Stimulated activated CD4-positive, alpha-beta T cell treated with anti-CD3 and anti-CD28 coated beads, Interleukin-2, amount 100 ng/mL, for 48 hours (primary cell): ENCODE data around the gene SHC3.

ENCODE experiments used
- DNase-seq, 2 donors: peaks; one replicate each; pipeline ENCODE4 v3.0.0-alpha.2; 2020

The SHC3 gene

DNA sequence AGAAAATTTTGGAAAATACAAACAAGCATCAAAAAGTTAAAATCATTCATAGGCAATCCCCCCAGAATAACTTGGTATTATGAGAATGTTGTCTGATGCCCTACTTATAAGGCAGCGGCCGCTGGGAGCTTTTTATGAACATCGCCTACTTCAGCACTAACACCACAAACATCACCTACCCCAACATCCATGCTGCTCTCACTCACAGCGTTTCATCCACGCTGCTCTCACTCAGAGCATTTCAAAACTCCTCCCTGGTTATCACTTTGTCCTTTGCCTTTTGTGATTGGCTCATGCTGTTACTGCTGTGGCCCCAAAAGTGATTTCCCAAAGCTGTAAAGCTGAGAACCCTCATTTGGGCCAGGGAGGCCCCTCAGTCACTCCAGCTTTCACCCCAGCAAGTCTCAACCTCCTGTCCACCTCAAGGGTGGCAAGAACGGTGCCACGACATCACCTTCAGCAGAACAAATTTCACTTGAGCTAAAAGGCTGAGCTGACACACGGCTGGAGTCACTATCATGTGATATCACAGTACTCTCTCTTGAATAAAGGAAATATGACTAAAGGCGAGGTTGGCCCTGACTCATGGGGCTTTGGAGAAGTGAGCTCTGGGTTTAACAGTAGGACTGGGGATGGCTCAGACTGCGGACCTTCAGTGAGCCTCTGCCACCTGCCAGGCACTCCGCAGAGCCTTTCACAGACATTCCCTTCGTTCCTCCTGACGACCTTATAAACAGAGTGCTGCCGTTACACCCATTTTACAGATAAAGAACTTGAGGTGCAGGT lies 25.2 kb downstream of the SHC3 start:
- DNase-seq: peak in 1 of 2 donors; percentile 20

DNA sequence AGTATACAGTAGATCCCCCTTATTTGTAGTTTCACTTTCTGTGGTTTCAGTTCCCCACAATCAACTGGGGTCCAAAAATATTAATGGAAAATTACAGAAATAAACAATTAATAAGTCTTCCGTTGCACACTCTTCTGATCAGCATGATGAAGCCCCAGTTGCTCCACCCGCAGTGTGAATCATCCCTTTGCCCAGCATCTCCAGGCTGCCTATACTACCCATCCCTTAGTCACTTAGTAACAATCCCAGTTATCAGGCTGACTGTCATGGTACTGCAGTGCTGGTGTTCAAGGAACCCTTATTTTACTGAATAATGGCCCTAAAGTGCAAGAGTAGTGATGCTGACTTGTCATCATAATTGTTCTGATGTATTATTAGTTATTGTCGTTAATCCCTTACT lies 28.9 kb downstream of the SHC3 start:
- DNase-seq: no peak

DNA sequence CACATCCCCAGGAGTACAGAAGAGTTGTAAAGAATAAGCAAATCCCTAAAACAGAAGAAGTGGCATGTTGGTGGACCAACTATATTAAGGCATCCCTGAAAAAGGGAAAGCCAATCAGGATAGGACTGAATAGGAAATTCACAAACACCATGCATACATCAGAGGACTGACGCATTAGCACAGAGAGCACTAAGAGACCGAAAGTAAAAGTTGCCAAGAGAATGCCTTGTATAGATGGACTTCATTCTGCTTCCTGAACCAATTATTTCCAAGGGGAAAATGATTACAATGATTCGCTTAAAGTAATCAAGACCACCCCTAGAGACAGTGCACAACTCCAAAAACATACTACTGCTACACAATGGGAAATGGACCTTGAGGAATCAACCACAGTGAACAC lies 33.5 kb downstream of the SHC3 start:
- no peak for DNase-seq

DNA sequence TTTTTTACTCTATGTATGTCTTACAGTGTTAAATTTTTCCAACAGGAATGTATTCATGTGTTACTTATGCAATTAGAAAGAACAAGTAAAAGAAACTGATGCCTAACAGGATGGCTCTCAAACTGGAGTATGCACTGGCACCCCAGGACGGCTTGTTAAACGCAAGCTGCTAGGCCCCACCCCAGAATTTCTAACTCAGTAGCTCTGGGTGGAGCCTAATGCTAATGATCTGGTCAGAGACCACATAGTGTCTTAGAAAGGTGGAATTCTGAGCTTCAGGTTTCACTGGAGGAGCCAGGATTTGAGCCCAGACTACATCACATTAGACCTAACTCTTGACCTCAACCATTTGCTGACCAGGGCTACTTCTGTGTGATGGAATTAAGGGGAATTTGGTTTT lies 34.4 kb downstream of the SHC3 start:
- no peak for DNase-seq

DNA sequence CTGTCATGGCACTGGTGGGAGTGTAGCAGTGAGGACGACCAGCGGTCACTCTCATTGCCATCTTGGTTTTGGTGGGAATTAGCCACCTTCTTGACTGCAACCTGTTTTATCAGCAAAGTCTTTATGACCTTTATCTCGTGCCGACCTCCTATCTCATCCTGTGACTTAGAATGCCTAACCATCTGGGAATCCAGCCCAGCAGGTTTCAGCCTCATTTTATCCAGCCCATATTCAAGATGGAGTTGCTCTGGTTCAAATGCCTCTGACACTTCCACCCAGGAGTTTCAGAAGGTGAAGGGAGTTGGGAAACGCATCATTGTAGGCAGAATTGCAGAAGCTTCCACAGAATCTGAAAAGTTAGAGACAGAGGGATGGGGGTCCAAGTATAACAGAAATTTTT lies 35.4 kb downstream of the SHC3 start:
- no peak for DNase-seq

DNA sequence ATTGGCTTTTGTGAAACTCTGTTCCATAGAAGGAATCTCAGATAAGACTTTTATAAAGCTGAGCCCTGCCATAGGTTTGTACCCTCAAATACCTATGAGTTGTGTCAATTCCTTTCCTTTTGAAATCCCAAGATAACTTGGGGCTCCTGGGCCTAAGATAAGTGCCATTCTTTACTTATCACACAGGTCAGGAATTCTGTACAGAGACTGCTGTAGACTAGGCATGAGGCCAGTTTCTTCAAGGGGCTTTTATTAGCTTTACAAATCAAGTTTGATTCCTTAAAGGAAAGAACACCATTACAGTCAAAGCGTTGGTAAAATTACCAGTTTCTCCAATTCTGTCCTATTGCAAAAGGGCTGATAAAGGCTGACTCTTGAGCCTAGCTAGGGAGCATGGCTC lies 39.2 kb downstream of the SHC3 start:
- DNase-seq: no peak

DNA sequence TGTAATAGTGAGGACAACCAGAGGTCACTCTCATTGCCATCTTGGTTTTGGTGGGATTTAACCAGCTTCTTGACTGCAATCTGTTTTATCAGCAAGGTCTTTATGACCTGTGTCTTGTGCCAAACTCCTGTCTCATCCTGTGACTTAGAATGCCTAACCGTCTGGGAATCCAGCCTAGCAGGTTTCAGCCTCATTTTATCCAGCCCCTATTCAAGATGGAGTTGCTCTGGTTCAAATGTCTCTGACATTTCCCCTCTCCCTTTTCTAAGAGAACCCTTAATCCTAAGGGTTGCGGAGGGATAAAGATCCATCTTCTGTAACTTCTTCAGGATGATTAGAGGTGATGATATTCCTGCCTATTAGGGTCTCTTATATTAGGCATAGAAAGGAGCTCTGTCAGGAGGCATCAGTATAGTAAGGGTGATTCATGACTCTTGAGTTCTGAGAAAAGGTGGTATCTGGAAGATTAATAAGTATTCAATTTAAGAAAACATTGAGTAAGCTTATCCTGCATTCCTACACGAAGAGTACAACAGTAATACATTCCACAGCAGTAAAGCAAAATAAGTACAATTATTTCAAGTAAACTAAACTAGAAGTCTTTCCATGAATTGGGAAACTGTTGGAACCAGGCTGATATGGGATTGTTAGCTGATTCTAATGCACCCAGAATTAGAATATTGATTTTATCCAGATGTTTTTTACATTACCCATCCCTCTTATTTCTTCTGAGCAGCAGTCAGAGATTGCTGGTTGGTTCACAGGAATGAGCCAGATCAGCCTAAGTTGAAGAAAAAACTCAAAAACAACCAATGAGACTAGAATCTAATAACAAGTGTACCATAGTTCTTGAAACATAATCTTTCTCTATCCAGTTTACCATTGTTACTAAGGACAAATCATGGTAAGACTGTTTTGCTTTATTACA lies 39.9 kb downstream of the SHC3 start:
- no peak for DNase-seq

DNA sequence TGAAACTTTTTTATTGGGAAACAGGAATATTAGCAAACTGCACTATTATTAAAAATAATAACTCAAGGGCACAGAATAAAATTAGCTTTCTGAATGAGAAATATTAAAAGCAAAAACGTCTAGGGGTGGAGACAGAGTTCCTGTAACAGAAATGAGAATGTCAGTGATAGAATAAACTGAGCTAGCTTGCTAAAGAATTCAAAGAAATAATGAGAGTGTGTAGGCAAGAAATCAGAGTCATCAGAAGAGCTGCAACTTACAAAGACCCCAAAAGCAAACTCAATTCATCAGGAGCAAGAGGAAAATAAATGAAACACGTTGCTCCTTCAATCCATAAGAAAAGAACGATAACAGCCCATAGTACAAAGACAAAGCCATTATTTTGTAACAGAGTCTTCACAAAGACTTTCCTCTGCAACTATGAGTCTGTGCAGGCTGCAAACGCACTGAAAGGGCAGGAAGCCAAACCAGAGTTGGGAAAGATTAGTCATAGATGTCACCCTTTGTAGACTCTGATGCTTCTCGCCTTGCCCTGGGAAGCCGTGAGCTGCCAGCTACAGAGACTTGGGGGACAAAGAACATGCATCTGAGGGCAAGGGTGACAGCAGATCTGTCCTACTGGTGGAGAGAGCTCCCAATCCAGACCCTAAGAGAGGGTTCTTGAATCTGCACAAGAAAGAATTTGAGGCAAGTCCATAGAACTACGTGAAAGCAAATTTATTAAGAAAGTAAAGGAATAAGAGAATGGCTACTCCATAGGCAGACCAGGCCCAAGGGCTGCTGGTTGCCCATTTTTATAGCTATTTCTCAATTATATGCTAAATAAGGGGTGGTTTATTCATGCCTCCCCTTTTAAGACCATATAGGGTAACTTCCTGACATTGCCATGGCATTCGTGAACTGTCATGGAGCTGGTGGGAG lies 40.8 kb downstream of the SHC3 start:
- DNase-seq: peak in 1 of 2 donors; percentile 9

DNA sequence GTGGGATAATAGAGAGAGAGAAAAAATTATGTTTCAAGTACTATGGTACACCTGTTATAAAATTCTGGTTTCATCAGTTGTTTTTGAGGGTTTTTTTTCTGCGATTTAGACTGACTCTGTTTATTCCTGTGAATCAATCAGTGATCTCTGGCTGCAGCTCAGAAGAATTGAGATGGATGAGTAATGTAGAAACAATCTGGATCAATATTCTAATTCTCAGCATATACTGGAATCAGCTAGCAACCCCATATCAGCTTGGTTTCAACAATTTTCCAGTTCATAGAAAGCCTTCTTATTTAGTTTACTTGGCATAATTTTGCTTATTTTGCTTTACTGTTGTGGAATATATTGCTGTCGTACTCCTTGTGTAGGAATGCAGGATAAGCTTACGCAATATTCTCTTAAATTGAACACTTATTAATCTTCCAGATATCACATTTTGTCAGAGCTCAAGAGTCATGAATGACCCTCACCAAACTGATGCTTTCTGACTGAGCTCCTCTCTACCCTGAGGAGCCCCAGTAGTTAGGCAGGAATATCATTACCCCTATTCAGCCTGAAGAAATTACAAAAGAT lies 42.9 kb downstream of the SHC3 start:
- DNase-seq: no peak

DNA sequence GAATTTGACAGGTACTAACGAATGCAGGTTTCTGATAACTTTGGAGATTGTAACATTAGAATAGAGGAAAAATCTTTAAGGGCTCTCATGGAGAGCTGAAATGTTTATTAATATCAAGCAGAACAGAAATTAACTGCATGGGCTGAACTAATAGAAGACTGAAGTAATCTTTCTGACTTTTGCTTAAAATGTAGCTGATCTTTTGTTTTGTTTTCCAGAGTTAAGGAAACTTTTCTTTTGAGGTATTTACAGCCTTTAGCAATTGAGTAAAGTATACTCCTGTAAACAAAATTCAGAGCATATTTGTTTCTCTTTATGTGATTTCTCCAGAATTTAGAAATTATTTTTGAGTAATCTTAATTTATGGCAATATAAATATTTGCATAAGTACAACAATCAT lies 43.9 kb downstream of the SHC3 start:
- DNase-seq: no peak

DNA sequence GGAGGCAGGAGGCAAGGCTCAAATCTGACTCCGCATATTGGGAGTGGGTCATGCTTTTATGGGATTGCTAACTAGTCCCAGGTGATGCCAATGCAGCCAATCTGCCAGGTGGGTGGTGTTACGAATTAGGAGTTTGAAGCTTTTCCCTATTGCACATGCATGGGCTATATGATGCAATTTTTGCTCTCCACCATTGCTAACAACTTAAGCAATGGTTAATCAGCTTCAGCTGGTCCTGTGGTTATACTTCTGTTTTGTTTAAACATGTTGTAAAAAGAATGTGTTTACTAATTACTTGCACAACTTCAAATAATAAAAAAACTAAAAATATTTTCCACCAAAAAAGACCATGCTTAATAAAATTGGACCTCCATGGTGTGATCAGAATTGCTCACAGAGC lies 55.7 kb downstream of the SHC3 start:
- DNase-seq: no peak

DNA sequence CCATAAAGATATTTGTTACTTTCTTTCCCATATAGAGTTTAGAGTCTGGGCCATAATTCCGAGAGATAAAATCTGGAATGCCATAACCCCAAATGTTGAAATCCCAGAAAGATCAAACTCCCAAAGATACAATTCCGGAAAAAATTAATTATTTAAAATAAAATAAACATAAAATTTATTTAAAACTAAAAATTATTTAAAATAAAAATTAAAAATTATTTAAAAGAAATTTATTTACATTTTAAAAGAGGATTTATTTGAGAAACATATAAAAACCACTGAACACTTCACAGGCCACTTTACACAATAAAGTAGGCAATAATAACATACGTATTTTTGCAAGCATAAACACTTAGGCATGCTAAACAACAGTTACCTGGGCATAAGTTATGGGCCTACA lies 57.9 kb downstream of the SHC3 start:
- no peak for DNase-seq

DNA sequence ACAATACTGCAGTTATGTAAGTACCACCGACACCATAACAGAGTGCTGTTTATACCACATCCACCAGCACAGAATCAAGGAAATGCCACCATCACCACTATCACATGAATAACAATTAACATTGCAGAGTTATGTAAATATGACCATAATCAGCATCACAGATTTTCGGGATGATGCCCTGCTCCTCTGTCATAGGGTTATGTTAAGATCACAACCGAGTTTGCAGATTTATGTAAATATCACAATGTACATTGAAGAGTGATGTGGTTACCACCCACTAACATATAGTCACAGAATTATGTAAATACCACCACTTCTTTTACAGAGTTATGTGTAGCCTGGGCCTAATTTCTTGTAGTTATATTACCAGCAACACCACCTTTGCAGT lies 61.8 kb downstream of the SHC3 start:
- DNase-seq: no peak

DNA sequence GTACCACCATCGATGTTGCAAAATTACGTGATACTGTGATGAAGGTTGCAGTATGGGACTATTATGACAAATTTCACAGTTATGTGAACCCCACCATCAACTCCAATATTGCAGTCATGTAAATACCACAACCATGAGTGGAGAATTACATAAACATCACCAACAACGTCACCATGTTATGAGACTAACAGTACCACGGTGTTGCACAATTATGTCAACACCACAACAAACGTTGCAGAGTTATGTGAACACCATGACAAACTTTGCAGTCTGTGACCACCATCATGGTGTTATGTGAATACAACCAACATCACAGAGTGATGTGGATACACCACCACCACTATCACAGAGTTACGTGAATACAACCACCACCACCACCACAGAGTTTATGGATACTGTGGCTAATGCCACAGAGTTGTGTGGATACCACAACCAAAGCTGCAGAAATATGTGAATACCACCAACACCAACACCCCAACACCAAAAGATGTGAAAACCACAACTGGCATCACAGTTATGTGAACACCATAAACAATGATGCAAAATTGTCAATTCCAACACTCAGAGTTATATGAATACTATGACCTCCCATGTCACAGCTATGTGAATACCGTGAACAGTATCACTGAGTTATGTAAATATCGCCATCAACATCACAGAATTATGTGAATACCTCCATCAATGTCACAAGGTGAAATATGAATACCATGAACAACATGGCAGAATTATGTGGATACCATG lies 62.4 kb downstream of the SHC3 start:
- no peak for DNase-seq

DNA sequence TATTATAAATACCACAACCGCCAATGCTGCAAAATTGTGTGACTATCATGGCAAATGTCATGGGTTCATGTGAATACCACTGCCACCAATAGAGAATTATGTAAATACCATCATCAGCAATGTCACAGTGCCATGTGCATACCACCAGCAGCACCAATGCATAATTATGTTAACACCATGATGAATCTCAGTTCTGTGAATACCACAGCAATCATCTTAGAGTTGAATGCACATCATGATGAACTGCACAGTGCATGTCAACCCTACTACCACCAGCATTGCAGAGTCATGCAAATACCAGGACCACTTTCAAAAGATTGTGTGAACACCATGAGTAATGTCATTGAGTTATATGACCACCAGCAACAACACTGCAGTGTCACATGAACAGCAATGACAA lies 63.2 kb downstream of the SHC3 start:
- no peak for DNase-seq

DNA sequence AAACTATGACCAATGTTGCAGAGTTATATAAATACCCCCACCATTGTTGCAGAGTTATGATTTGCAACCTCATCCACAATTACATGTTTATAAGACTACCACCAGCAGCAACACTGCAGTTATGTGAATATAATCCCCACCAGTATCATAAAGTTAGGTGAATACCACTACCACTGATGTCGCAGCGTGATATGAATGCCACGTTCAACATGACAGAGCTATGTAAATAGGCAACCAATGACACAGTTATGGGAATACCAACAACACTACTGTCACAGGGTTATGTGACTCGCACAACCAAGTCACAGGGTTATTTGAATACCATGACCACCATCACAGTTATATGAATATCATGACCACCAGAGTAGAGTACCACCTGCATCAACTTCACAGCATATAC lies 63.9 kb downstream of the SHC3 start:
- no peak for DNase-seq

DNA sequence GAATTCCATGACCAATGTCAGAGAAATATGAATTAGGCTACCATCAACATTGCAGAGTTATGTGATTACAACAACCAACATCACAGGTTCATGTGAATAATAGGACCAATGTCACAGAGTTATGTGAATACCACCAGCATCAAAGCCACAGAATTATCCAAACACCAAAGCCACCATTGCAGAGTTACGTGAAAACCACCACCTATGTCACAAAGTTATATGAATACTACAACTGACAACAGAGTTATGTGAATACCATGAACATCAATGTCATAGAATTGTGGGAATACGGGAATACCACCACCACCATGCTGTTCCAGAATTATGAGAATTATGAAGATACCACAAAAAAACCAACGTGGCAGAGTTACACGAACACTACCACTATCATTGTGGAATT lies 64.8 kb downstream of the SHC3 start:
- DNase-seq: no peak

DNA sequence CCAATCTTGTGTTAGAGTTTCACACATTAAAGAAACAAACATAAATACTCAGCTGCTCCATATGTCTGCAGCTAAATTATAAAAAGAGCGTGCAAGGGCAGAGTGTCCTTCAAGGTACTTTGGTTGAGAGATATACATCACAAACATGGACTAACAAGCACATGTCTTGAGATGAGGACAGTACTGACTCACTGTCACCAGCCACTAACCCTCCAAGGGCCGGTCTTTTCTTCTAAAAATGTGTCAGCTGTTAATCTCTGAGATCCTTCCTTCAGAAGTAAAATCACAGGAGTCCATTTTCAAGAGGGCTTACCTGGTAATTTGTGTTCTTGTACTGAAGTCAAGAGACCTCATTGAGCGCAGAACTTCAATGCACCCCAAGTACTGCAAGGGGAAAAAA lies 66.4 kb downstream of the SHC3 start:
- DNase-seq: no peak

DNA sequence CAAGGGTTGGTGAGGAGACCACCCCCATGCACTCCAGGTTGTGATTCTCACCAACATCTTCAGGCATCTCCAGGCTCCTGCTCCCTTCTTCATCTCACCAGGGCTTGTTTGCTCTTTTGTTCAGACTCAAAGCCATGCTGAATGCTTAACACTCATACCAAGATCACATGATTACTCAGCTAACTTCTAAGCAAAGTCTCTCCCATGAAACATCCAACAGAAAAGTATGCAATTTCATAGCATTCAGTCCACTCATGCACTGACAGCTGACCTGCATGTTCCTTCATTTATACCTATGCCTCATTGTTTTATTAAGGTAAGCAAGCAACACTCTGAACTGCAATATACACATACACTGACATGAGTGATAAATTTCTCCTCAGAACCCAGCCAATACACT lies 69.0 kb downstream of the SHC3 start:
- DNase-seq: no peak

DNA sequence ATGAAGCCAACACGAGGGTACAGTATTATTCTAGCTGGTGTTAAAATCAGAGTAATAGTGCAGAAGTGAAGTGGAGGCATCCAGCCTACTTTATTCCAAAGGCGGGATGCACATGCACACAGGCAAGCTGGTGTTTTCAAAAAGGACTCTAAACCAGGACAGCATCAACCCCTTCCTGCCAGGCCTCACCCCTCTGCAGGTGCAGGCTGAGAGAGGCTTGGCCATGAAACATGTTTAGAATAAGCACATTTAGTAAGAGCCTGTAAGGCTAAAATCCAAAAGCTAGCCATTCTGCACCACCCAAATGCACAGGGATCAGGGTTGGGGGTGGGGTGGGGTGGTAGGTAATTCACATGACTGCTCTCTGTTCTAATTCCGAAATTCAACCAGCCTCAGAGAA lies 71.2 kb downstream of the SHC3 start:
- DNase-seq: no peak

DNA sequence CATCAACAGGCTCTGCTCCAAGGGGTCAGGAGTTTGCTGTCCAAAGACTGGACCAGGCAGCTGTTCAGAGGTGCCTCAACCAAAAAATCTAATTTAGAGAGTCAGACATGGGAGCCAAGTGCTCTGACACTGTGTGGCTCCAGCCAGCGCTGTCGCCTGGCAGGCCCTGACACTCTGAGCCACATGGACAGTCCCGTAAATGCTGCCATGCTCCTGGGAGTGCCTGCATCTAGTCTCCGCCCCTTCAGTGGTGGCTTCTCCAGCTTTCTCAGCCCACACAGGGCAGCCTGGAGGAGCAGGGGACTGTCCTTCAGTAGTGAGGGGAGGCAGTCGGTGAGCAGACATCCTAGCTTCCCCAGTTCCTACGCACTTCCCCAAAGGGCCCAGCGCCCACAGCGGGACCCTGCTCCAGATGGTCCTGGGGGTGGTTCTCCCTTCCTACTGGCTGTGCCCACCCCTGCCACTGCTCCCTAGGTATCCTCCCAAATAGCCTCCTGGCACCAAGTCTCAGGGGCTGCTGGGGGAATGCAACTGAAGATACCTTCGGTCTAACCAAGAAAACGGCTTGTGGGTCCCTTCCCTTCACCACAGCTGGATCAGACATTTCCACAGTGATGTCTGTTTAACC lies 72.3 kb downstream of the SHC3 start:
- DNase-seq: no peak

DNA sequence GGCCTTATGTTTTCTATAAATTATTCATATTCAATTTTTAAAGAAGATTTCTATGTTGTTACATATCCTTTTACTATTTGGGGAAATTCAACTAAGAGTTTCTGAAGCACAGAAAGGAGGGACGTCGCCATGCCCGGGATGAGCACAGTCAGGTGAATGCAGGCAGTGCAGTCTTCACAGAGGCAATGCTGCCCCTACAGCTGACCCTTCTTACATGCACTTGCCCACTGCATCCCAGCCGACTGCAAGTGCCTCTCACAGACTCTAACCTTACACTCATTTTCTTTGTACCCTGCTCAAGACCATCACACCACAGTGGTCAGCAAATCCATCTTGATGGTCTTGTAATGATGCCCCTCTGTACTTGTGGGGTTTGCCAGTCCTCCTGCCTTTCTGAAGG lies 73.8 kb downstream of the SHC3 start:
- DNase-seq: no peak
